Thoracic aorta (tissue), 2 donors: ENCODE measurements around the gene C6orf62. TPM values are rescaled to one million over a fixed set of nuclear protein-coding genes. Genes with fewer than 3 reads are reported as not detected.
"Not testable (repeated sequence)": the region's sequence is repeated elsewhere in the genome, so short reads cannot be mapped to it uniquely, and the experiment has no call there.

Experiments
- ATAC-seq: fragments of 150-250 bp; one replicate; pipeline ENCODE4 v1.8.0; 2017; ENCODE audit warnings: low read depth; ENCODE audit not compliant: insufficient number of reproducible peaks, low FRiP score
- DNase-seq: peaks from one replicate; pipeline ENCODE4 v3.0.0-alpha.2; 2020; ENCODE audit warnings: low spot score
- H3K27ac ChIP-seq, 2 donors: fragments of 200-600 bp; sonication (generic); 1 replicate in 1 of 2; 2 replicates in 1 of 2; pipeline ENCODE4 v1.5.1; 2016; ENCODE audit warnings: mild to moderate bottlenecking in 2 of 2, moderate library complexity in 2 of 2
- H3K27me3 ChIP-seq: fragments of 200-600 bp; sonication (generic); replicated peaks from 2 replicates; pipeline ENCODE4 v1.6.0; 2016; ENCODE audit warnings: mild to moderate bottlenecking; ENCODE audit not compliant: insufficient read depth
- H3K36me3 ChIP-seq: fragments of 200-600 bp; sonication (generic); one replicate; pipeline ENCODE4 v1.5.1; 2016
- H3K4me1 ChIP-seq, 2 donors: fragments of 200-600 bp; sonication (generic); 1 replicate in 1 of 2; 2 replicates in 1 of 2; pipeline versions ENCODE4 v1.5.1 to v1.6.0; 2016; ENCODE audit warnings: low read depth in 2 of 2, mild to moderate bottlenecking in 1 of 2; ENCODE audit not compliant: control insufficient read depth in 1 of 2
- H3K4me3 ChIP-seq: fragments of 200-600 bp; sonication (generic); 2 replicates; pipeline ENCODE4 v1.5.1; 2016; ENCODE audit warnings: mild to moderate bottlenecking
- H3K9me3 ChIP-seq: fragments of 200-600 bp; sonication (generic); 2 replicates; pipeline ENCODE4 v1.5.1; 2016
- CTCF ChIP-seq: fragments of 200-600 bp; sonication (generic); IDR thresholded peaks from one replicate; pipeline ENCODE4 v1.5.1; 2019; ENCODE audit warnings: antibody characterized with exemption
- total RNA-seq, 2 donors: library from RNA; depleted of rRNA; stranded (reverse); fragments of >200 nt; gene quantifications; one replicate each; pipeline versions ENCODE4 v1.1.0 to v1.2.3, GENCODE V29; 2016

C6orf62 gene
- total RNA-seq, 2 donors from 2014 or later: 37.6 to 72.2 TPM

GRCh38 chr6:24663189-24663588, 55.8 kb downstream of the C6orf62 start:
- peaks cover 4% of the 10 kb centered on the region for H3K36me3 ChIP-seq
- no peak overlapping the region for H3K4me3 ChIP-seq
- no peak overlapping the region for H3K27ac ChIP-seq
- no peak for TF ChIP-seq CTCF
- DNase-seq (no peak), ATAC-seq (no peak)
- no peaks in the 10 kb centered on the region for H3K9me3 ChIP-seq
- H3K4me1 ChIP-seq: peaks cover 12 to 32% of the 10 kb centered on the region in 2 donors
- no peaks in the 10 kb centered on the region for H3K27me3 ChIP-seq

- no peak overlapping the region for H3K4me3 ChIP-seq
- ATAC-seq: no peak
- DNase-seq: no peak
- H3K4me1 ChIP-seq: peaks cover 6 to 24% of the 10 kb centered on the region in 2 donors
- H3K36me3 ChIP-seq: peaks cover 4% of the 10 kb centered on the region
- no peak overlapping the region for H3K27ac ChIP-seq
- H3K27me3 ChIP-seq: no peaks in the 10 kb centered on the region
- H3K9me3 ChIP-seq: no peaks in the 10 kb centered on the region
- no peak for TF ChIP-seq CTCF
Observed at GRCh38 chr6:24662236-24662635, 56.7 kb downstream of the C6orf62 start.

GRCh38 chr6:24661759-24662158, 57.2 kb downstream of the C6orf62 start:
- not testable (repeated sequence) for ATAC-seq, H3K36me3 ChIP-seq, DNase-seq, H3K27me3 ChIP-seq, H3K4me3 ChIP-seq, H3K27ac ChIP-seq, H3K9me3 ChIP-seq
- peaks cover 6 to 24% of the 10 kb centered on the region in 2 donors for H3K4me1 ChIP-seq

GRCh38 chr6:24660105-24660504, 58.8 kb downstream of the C6orf62 start:
- peaks cover 3 to 15% of the 10 kb centered on the region in 2 donors for H3K4me1 ChIP-seq
- no peak overlapping the region for H3K27ac ChIP-seq
- TF ChIP-seq CTCF: no peak
- no peak overlapping the region for H3K4me3 ChIP-seq
- ATAC-seq (no peak), DNase-seq (no peak)
- H3K36me3 ChIP-seq: peaks cover 4% of the 10 kb centered on the region
- no peaks in the 10 kb centered on the region for H3K27me3 ChIP-seq
- H3K9me3 ChIP-seq: no peaks in the 10 kb centered on the region

- no peak for DNase-seq
- no peaks in the 10 kb centered on the region for H3K9me3 ChIP-seq
Observed at GRCh38 chr6:24659561-24659960, 59.4 kb downstream of the C6orf62 start.

More at GRCh38 chr6:24659561-24659960, 59.4 kb downstream of the C6orf62 start:
- H3K4me1 ChIP-seq: peaks cover 0 to 10% of the 10 kb centered on the region in 2 donors
- H3K36me3 ChIP-seq: peaks cover 4% of the 10 kb centered on the region
- H3K27ac ChIP-seq: no peak overlapping the region
- H3K4me3 ChIP-seq: no peak overlapping the region
- no peak for TF ChIP-seq CTCF
- no peak for ATAC-seq
- H3K27me3 ChIP-seq: no peaks in the 10 kb centered on the region
